D341Med (cell line): ENCODE data around the gene JPH3.
A peak's percentile ranks its signal among the peaks of the same experiment; 100 is the strongest.
"Not testable (repeated sequence)": the region's sequence is repeated elsewhere in the genome, so short reads cannot be mapped to it uniquely, and the experiment has no call there.

Source experiments
- DNase-seq: peaks from one replicate; pipeline ENCODE4 v3.0.0; 2012; ENCODE audit warnings: low spot score

JPH3 gene

DNA sequence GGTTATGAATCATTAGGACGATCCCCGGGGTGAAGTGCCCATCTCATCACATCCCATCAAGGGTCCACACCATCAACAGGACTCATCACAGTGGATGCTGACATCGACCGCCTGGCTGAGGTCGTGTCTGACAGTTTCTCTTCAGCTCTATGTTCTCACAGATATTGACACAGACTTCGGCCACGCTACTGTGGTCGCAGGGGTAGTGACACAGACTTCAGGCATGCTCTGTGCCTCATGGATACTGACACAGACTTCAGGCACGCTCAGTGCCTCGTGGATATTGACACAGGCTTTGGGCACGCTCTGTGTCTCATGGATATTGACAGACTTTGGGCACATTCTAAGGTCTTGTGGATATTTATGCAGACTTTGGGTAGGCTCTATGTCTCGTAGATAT, 113.3 kb downstream of the JPH3 start:
- no peak for DNase-seq

DNA sequence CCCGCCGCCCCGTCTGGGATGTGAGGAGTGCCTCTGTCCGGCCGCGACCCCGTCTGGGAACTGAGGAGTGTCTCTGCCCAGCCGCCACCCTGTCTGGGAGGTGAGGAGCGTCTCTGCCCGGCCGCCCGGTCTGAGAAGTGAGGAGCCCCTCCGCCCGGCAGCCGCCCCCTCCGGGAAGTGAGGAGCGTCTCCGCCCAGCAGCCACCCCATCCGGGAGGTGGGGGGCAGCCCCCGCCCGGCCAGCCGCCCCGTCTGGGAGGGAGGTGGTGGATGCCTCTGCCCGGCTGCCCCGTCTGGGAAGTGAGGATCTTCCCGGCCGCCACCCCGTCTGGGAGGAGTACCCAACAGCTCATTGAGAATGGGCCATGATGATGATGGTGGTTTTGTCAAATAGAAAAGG, 116.5 kb downstream of the JPH3 start:
- DNase-seq = not testable (repeated sequence)

DNA sequence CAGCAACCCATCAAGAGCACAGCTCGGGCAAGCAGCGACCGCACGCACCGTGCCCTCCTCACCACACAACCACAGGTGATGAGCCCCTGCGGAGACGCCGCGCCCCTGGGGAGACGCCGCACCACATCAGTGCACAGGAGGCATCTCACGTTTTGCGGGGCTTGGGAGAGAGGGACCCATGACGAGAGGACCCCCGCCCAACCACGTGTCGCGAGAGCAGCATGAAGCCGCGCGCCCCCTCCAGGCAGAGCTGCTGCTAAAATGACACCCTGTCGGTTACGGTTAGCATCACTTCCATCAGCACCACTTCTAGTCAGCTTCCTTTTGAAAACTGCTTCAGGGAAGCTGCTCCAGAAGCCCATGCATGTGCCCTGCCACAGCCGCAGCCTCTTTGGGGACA, 118.1 kb downstream of the JPH3 start:
- no peak for DNase-seq

DNA sequence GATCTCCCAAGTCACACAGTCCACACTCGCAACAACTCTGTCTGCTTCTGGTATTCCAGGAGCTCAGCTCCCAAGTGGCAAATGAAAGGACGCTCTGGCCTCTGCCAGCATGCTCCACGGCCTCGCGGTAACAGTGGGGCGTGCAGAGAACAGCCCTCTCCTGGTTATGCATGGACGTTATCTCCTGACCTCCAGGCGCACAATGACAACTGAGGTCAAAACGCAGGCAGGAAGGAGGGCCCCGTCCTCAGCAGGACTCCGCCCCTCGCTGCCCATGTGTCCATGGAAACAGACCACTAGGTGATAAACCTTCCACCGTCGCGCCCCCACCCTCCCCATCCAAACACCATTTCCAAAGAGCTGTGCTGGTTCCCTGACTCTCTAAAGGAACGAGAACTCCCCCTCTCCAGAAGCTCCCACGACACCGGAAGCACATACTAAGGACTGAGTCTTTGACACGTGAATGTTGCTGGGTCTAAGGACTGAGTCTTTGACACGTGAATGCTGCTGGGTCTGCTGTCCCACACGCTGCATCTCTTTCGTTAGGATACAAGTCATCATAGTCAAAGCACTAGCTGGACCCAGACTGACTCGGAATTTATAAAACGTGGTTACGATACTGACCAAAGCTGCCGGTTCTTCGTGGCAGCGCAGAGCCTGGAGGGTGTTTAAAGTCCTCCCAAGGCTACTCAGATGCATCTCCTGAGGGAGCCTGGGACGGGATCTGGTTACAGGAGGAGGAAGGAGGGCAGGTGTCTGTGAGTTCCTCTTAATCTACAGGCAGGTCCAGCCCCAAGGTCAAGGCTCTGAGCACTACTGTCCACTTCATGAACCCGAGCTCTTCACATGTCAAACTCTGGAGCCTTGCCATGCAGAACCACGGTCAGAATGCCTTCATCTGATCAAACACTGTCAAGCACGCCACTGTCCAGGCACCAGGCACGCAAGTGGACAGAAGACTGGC, 119.6 kb downstream of the JPH3 start:
- DNase-seq = no peak

DNA sequence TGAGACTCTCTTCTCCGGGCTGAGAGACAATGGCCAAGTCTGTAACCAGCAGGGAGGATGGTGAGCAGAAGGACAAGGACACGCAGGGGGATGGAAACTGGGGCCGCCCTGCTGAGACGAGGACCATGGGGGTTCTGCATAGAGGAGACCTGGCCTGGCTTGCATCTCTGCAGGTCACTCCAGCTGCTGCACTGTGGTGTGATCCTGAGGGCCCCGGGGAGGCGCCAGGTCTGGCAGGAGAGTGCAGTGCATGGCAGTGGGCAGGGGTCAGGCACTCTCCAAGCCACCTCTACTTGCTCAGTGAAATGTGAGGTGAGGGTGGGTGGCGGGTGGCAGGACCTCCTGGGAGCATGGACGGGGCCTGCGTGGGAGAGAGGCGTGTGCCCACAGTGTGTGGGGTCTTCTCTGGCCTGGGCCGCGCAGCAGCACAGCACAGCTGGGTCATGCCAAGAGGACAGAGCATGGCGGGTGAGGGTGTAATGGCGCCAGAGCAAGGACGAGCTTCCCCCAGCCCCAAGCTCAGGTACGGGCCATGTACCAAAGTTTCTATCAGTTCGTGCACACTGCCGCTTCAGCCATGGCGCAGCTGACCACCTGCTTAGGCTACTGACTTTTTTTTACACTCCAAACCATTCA, 120.4 kb downstream of the JPH3 start:
- peak; percentile 69 for DNase-seq

DNA sequence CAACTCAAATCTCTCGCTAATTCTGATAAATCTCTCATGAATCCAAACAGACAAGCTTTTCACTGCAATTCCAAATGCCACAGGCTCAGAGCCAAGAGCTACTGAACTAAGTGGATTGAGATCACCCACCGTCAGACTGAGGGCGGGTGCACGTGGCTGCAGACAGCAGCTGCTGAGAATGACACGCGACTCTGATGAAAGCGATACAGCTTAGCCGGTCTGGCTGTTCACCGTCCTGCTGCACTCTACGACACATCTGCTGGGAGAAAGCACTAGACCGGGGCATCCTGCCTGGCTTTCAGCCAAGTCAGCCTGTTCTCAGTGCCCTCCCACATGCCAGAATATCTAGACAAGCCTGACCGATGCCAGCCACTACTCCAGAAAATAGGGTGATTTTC, 120.9 kb downstream of the JPH3 start:
- peak; percentile 92 for DNase-seq

DNA sequence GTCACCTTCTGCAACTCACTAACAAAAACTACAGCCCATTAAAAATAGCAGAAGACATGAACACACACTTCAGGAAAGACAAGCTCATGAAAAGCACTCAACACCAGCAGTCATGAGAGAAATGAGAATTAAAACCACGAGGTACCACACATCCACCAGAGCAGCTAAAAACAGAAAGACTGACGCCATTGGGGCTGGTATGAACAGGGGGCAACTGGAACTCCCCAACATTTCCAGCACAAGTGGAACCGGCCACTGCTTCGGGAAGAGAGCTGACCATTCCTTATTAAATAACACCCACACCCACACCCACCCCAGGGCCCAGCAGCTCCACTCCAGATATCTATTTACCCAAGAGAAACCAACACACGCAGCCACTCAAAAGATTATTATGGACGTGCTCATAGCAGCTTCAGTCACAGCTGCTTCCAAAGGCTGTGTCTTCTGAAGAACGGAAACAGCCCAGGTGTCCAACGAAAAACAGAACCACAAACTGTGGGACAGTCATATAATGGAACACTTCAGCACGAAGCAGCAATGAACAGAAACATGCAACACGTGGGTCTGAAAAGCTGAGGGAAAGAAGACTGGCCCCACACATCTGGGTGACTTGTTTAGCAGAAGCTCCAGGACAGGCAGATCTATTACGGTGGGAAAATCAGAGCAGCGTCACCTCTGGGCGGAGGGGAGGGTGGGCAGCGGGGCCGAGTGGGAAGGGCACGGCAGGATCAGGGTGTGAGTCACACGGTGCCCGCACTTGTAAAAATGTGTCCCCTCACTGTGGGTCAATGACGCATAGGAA, 122.4 kb downstream of the JPH3 start:
- no peak for DNase-seq

DNA sequence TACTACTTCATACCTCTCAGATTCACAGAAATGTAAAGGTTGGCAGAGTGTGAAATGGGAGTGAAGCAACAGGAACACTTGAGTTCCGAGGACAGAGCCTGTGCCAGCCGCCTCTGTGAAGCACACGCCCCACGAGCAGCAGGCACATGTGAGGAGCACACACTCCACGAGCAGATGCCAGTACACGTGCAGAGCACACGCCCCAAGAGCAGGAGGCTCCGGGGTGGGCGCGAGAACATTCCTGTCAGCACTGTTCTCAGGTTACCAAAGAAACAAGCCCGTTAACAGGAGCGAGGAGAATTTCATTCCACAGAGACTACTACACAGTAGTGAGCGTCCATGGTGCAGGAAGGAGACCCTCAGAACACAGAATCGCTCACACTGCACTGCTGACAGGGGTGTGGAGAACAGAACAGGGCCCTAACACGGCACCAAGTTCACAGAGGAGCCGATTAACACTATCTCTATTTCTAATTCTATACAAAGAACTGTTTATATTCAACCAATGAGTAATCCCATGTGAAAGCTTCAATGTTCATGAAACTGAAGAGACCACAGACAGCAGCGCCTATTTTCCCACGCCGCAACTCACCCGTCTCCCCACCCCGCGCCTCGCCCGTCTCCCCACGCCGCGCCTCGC, 123.4 kb downstream of the JPH3 start:
- DNase-seq = no peak

DNA sequence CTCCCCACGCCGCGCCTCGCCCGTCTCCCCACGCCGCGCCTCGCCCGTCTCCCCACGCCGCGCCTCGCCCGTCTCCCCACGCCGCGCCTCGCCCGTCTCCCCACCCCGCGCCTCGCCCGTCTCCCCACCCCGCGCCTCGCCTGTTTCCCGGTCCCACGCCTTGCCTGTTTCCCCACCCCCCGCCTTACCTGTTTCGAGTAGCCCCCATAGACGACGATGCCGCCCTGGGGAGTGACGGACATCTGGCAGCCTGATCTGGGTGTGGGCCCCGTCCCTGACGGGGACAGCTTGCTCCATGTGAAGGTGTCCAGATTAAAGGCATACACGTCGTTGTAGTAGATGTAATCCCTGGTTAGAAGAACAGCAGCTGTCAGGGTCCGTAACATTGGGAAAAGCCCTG, 124.3 kb downstream of the JPH3 start:
- DNase-seq = not testable (repeated sequence)

DNA sequence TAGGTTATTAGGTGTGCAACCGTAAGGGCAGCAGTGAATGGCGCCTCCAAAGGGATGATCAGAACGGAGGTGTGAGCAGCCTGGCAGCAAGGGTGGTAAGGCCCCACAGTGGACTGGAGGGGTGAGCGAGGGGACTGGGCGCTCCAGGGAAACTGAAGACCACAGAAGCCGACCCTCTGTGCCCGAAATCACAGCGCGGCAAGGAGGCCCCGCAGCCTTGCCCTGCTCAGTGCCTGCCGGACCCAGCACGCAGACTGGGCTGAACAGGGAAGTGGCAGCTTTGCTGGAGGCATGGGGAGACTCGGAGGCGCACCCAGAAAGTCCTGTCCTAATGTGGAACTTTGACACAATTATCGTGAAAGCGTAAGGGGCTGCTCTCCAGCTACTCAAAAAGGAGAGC, 125.0 kb downstream of the JPH3 start:
- no peak for DNase-seq

DNA sequence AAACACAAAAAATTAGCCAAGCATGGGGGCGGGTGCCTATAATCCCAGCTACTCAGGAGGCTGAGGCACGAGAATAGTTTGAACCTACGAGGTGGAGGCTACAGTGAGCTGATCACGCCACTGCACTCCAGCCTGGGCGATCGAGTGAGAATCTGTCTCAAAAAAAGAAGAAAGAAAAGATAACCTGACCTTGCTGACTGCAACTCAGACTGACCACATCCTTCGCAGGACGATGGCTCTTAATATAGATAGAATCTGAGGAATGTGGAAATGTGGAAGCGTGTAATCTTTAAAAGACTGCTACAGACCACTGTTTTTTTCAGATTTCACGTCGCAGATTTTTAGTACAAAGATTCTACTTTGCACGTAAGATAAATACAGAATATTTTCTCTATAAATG, 125.7 kb downstream of the JPH3 start:
- no peak for DNase-seq

DNA sequence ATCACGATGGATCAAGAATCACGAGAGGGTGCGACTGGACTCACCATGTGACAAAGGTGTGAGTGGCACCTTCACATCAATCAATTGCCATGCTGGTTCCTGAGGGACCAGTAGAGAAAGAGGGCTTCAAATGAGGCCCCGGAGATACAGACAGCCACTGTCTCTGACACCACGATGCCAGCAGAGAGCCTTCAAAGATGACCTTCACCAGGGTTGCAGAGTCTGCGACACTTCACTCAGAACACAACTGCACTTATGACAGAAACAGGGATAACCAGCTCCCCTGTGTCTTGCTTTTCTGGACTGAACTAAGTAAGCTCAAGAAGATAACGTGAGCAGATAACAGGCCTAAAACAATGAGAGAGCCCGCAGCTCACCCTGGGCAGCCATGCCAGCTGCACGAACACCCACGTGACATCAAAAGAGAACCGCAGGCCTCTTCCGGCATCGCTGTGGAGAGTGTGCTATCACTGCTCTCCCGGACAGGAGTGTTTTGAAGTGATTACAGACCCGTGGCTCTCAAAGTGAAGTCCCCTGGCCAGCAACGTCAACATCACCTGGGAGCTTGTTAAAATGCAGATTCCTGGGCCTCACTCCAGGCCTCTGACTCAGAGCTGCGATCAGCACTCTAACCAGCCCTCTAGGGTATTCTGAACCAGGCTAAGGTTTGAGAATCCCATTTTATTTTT, 127.1 kb downstream of the JPH3 start:
- DNase-seq = no peak

DNA sequence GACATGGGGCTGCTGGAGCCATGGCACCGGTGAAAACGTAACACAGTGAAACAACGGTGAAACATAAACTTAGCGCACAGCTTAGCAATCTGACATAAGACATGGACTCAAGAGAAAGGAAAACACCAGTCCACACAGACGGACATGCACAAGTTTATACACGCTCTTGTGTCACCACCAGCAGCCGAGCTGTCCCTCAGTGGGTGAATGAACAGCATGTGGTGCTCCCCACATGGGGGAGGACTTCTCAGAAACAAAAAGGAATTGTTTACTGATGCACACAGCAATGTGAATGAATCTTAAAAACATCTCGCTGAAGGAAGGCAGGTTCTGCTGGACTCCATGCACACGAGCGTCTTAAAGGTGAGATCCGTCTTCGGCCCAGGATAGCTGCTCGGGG, 129.3 kb downstream of the JPH3 start:
- no peak for DNase-seq

DNA sequence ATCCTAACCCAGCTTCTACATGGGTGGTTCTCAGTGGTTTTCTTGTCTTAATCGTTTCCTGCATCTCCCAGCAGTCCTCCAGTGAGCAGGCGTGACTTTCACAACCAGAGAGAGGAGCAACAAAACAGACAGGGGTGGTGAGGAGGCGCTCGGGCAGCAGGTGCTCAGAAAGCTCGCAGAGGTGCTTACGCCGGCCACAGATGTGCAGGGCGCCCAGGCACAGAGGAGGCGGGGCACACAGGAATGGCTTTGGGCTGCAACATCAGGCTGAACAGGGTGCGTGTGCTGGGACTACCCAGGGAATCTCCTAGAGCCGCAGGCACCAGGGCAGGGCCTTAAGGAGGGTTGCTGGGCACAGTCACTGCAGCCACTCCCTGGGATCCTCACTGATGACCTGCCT, 130.9 kb downstream of the JPH3 start:
- DNase-seq = no peak

DNA sequence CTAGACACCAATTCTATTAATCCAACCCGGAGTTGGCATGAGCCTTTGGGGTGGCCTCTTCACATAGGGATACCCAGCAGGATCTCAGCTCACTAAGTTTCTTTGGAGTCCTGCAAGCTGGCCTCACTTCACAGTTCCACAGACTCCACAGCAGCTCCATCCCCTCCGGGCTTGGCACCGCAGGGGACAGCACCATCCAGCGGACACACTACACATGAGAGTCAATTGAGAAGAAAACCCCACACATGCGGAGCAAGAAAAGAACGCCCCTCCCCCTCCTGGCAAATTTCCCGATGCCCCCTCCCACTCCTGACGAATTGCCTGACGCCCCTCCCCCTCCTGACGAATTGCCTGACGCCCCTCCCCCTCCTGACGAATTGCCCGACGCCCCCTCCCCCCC, 132.3 kb downstream of the JPH3 start:
- no peak for DNase-seq

DNA sequence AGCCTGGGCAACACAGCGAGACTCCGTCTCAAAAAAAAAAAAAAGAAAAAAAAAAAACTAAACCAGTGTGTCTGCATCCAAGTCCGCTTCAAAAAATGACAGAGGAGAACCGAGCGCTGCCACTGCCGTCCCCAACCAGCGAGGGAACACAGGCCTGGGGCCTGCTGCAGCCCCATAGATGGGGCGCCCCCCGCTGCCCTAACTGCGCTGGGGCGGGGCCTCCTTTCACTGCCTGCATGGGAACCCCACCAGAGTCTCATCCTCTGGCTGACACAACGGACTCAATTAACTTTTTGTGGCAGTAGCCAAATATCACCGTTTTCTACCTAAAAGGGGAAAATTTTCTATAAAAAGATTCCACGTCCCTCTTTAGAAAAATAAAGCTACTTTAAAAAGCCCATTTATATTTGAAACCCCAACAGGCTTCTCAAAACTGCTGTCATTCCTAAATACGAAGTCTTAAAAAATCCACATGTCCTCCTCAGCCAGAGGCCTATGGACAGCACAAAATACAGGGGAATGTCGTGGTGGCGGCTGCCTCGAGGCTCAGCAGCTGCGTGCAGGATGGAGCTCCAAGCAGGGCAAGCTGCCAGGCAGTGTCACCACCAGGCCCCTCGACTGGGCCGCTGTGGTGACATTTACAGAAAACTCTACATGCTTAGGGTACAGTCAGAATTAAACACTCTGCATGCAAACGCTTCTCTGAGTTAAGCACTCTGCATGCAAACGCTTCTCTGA, 133.1 kb downstream of the JPH3 start:
- DNase-seq = no peak

DNA sequence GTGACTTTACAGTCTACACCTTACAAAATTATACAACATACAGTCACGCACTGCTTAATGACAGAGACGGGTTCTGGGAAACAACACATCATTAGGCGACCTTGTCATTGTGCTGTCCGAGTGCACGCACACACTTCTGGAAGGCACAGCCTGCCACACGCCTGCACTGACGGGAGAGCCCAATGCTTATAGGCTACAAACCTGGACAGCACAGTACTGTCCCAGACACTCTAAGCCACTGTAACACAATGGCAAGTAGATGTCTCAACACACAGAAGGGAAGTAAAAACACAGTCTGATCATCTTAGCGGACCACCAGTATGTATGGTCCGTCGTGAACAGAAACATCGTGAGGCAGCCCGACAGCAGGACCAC, 133.7 kb downstream of the JPH3 start:
- DNase-seq = no peak

DNA sequence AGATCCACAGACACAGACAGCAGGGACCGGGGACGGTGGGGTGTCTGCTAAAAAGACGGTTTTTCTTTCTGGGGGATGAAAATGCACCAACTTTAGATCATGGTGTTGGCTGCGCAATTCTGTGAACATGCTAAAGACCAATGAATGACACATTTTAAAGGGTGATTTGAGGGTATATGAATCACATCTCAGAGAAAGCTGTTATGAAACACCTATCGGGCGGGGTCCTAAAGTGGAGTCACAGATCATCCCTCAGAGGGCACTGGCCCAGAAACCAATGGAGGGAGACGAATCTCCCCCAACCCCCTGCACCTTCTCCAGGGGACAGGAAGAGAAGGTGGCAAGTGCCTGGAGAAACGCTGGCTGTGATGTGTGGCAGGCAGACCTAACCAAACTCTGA, 137.5 kb downstream of the JPH3 start:
- no peak for DNase-seq

DNA sequence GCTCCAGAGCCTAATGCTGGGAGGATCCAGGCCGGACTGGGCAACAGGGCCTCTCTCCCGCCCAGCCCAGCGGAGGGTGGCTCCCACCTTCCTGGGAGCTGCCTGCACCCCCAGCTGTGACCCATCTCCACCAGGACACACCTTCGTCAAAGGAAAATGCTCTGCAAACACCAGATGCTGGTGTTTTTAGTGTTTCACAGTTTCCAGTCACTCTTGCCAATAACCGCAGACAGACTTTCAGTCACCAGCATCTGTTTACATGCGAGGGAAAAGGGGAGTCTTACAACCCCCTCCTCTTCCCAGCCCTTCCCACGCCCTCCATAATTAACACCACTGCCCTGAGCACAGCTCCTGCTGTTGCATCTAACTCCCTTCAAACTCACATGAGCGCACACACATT, 138.1 kb downstream of the JPH3 start:
- DNase-seq = no peak

DNA sequence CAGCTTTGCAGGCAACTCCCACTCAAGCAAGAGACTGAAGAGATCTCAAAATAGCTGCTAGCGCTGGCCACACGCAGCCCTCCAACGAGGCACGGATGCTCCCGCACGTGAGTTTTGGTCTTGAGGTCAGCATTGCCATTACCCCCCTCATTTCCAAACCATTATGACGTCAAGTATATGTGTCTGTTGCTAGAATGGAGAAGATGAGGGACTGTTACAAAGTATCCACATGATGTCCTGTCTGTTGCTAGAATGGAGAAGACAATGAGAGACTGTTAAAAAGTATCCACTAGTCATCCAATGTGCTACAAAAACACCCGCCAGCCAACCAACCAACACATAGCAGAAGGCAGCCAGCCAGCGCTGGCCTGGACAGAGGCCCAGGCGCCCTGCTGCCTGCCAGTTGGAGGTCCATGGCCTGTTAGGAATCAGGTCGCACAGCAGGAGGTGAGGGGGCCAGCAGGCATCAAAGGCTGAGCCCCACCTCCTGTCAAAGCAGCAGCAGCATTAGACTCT, 138.7 kb downstream of the JPH3 start:
- no peak for DNase-seq
